Measurements from ENCODE around the gene RABEP2. TPM values are rescaled to one million over a fixed set of nuclear protein-coding genes. Genes with fewer than 3 reads are reported as not detected.
A peak's percentile ranks its signal among the peaks of the same experiment; 100 is the strongest.

Gene RABEP2
- total and polyA plus RNA-seq, 9 of the 15 experiments (the other 6 are each of a cell fraction or from before 2014, with no cell fraction given): 0.15 to 13.4 (median 3.5) TPM

DNA sequence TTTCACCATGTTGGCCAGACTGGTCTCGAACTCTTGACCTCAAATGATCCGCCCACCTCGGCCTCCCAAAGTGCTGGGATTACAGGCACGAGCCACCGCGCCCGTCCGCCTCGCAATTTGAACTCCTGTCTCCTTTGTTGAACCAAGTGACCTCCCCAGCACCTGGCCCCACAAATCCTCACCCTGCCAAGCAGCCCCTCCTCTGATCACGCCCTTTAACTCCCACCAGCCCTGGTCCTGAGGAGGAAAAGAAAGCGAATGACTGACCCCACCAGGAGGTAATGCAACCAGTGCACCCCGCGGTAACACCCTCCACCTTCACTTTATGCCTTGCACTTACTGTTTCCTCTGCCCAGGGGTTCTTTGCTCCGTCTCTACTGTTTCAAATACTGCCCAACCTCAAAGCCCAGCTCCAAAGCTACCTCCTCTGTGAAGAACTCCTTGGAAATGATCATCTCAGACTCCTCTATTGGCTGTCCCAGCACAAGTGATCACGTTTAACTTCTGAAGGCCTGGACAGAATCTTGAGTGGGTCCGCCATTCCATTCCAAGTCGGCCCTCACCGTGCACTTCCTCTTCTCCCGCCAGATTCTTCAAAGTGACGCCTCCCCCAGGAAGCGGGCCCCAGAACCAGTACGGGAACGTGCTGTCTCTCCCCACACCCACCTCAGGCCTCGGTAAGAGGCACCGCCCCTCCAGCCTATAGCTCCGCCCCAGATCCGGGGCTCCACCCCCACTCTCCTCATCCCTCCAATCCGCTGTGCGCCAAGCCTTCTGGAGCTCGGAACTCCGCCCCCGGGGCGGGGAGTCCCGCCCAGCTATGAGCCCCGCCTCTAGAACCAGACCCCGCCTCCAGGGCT, 11.1 kb upstream of the RABEP2 start (continued):
- TF ChIP-seq ELF4 (CRISPR knock-in tag; IDR thresholded peaks at IDR 0.05): no peak
- TF ChIP-seq HMGN3 (IDR thresholded peaks at IDR 0.05; ENCODE audit: borderline replicate concordance, extremely low read depth, insufficient read length, low read depth, low read length): peak; percentile 80
- TF ChIP-seq TBP (optimal IDR thresholded peaks at IDR 0.05; ENCODE audit: low read depth, low read length): peak; percentile 64
- TF ChIP-seq, protein P1, sequence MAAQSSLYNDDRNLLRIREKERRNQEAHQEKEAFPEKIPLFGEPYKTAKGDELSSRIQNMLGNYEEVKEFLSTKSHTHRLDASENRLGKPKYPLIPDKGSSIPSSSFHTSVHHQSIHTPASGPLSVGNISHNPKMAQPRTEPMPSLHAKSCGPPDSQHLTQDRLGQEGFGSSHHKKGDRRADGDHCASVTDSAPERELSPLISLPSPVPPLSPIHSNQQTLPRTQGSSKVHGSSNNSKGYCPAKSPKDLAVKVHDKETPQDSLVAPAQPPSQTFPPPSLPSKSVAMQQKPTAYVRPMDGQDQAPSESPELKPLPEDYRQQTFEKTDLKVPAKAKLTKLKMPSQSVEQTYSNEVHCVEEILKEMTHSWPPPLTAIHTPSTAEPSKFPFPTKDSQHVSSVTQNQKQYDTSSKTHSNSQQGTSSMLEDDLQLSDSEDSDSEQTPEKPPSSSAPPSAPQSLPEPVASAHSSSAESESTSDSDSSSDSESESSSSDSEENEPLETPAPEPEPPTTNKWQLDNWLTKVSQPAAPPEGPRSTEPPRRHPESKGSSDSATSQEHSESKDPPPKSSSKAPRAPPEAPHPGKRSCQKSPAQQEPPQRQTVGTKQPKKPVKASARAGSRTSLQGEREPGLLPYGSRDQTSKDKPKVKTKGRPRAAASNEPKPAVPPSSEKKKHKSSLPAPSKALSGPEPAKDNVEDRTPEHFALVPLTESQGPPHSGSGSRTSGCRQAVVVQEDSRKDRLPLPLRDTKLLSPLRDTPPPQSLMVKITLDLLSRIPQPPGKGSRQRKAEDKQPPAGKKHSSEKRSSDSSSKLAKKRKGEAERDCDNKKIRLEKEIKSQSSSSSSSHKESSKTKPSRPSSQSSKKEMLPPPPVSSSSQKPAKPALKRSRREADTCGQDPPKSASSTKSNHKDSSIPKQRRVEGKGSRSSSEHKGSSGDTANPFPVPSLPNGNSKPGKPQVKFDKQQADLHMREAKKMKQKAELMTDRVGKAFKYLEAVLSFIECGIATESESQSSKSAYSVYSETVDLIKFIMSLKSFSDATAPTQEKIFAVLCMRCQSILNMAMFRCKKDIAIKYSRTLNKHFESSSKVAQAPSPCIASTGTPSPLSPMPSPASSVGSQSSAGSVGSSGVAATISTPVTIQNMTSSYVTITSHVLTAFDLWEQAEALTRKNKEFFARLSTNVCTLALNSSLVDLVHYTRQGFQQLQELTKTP (IDR thresholded peaks at IDR 0.05; ENCODE audit: low read depth in 1 of 2, partially characterized antibody in 2 of 2): peak in 1 of 2 experiments; percentile 63
- peak; percentile 86 for TF ChIP-seq BHLHE40 (IDR thresholded peaks at IDR 0.05; ENCODE audit: low read length)
- peak; percentile 69 for TF ChIP-seq TAF1 (IDR thresholded peaks at IDR 0.05; ENCODE audit: control insufficient read depth, extremely low read depth, insufficient read depth, low read length, severe bottlenecking)
- peak; percentile 92 for TF ChIP-seq FOXP1 (CRISPR knock-in tag; IDR thresholded peaks at IDR 0.05)
- 0 out of 2 replicates have a peak, but pooled peaks have one; percentile 39 for TF ChIP-seq CHD2 (IDR thresholded peaks at IDR 0.05; ENCODE audit: low read depth, low read length)
- no peak for TF ChIP-seq ZNF263 (CRISPR knock-in tag; IDR thresholded peaks at IDR 0.05; ENCODE audit: borderline replicate concordance)
- TF ChIP-seq, protein P2, sequence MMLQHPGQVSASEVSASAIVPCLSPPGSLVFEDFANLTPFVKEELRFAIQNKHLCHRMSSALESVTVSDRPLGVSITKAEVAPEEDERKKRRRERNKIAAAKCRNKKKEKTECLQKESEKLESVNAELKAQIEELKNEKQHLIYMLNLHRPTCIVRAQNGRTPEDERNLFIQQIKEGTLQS (IDR thresholded peaks at IDR 0.05): no peak
- TF ChIP-seq, protein P2 (CRISPR knock-in tag; conservative IDR thresholded peaks at IDR 0.05): 0 out of 2 replicates have a peak, but pooled peaks have one; percentile 41
- no peak for TF ChIP-seq ZNF436 (CRISPR knock-in tag; IDR thresholded peaks at IDR 0.05)
- TF ChIP-seq, protein P3, sequence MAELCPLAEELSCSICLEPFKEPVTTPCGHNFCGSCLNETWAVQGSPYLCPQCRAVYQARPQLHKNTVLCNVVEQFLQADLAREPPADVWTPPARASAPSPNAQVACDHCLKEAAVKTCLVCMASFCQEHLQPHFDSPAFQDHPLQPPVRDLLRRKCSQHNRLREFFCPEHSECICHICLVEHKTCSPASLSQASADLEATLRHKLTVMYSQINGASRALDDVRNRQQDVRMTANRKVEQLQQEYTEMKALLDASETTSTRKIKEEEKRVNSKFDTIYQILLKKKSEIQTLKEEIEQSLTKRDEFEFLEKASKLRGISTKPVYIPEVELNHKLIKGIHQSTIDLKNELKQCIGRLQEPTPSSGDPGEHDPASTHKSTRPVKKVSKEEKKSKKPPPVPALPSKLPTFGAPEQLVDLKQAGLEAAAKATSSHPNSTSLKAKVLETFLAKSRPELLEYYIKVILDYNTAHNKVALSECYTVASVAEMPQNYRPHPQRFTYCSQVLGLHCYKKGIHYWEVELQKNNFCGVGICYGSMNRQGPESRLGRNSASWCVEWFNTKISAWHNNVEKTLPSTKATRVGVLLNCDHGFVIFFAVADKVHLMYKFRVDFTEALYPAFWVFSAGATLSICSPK (IDR thresholded peaks at IDR 0.05; ENCODE audit: borderline replicate concordance): no peak
- TF ChIP-seq ESRRA (IDR thresholded peaks at IDR 0.05; ENCODE audit: borderline replicate concordance, low read depth): peak; percentile 27; the same call in 1 of the 2 replicates
- TF ChIP-seq ETV5 (CRISPR knock-in tag; IDR thresholded peaks at IDR 0.05; ENCODE audit: low read depth): peak; percentile 59
- TF ChIP-seq LARP7 (IDR thresholded peaks at IDR 0.05): 0 out of 2 replicates have a peak, but pooled peaks have one; percentile 28
- TF ChIP-seq KLF6 (CRISPR knock-in tag; IDR thresholded peaks at IDR 0.05; ENCODE audit: borderline replicate concordance): no peak
- TF ChIP-seq PTTG1 (tag; IDR thresholded peaks at IDR 0.05; ENCODE audit: low read depth): no peak
- TF ChIP-seq KDM1A (IDR thresholded peaks at IDR 0.05): 0 out of 4 replicates have a peak, but pooled peaks of 1 of the 2 experiments have one; percentile 27
